Measurements from ENCODE around the gene ACADSB. TPM values are rescaled to one million over a fixed set of nuclear protein-coding genes. Genes with fewer than 3 reads are reported as not detected.

Gene ACADSB
- 3.7 and 7.5 TPM in 2 replicates for total RNA-seq

- peak; percentile 99 for DNase-seq
Observed at GRCh38 chr10:123008355-123009104, at the start of gene ACADSB, which contains the start of gene IKZF5. Gene ACADSB (plus strand): TSS chr10:123009006. CDS start chr10:123009030, 24 bp downstream. Gene IKZF5 (minus strand): TSS chr10:123008795. CDS start chr10:122998625, 10,170 bp downstream.

- no peak for DNase-seq
Observed at GRCh38 chr10:122962405-122962804, 46.4 kb upstream of the ACADSB start.

- DNase-seq = no peak
Observed at GRCh38 chr10:122966879-122967278, 41.9 kb upstream of the ACADSB start.

GRCh38 chr10:122968698-122969097, 40.1 kb upstream of the ACADSB start:
- DNase-seq = no peak

- no peak for DNase-seq
Observed at GRCh38 chr10:122974023-122974422, 34.8 kb upstream of the ACADSB start.

GRCh38 chr10:122974543-122975064, 34.2 kb upstream of the ACADSB start:
- no peak for DNase-seq

- peak; percentile 97 for DNase-seq
Observed at GRCh38 chr10:122980209-122981065, 28.4 kb upstream of the ACADSB start, which contains the start of gene PSTK. Gene PSTK (plus strand): TSS chr10:122980401. CDS start chr10:122980480, 79 bp downstream.

GRCh38 chr10:122981066-122981464, 27.7 kb upstream of the ACADSB start:
- DNase-seq = peak; percentile 54

GRCh38 chr10:122983898-122984297, 24.9 kb upstream of the ACADSB start:
- no peak for DNase-seq

GRCh38 chr10:122984708-122985107, 24.1 kb upstream of the ACADSB start:
- DNase-seq = no peak

GRCh38 chr10:122986335-122986734, 22.5 kb upstream of the ACADSB start:
- DNase-seq = no peak

GRCh38 chr10:122988501-122988900, 20.3 kb upstream of the ACADSB start:
- DNase-seq = no peak

GRCh38 chr10:122990278-122990677, 18.5 kb upstream of the ACADSB start:
- no peak for DNase-seq

- DNase-seq = no peak
Observed at GRCh38 chr10:122992031-122992585, 16.7 kb upstream of the ACADSB start.

GRCh38 chr10:122993797-122994336, 14.9 kb upstream of the ACADSB start:
- DNase-seq = no peak

- DNase-seq = no peak
Observed at GRCh38 chr10:122995936-122996335, 12.9 kb upstream of the ACADSB start.

- no peak for DNase-seq
Observed at GRCh38 chr10:122997864-122998263, 10.9 kb upstream of the ACADSB start.

- no peak for DNase-seq
Observed at GRCh38 chr10:122998360-122998917, 10.4 kb upstream of the ACADSB start.

GRCh38 chr10:122998934-122999333, 9.9 kb upstream of the ACADSB start:
- no peak for DNase-seq

- DNase-seq = no peak
Observed at GRCh38 chr10:122999347-122999746, 9.5 kb upstream of the ACADSB start.

- no peak for DNase-seq
Observed at GRCh38 chr10:123000155-123000554, 8.7 kb upstream of the ACADSB start.

- no peak for DNase-seq
Observed at GRCh38 chr10:123001370-123001769, 7.4 kb upstream of the ACADSB start.
